K562 (cell line): Measurements from ENCODE around the gene MATN4. TPM values are rescaled to one million over a fixed set of nuclear protein-coding genes. Genes with fewer than 3 reads are reported as not detected.
A peak's percentile ranks its signal among the peaks of the same experiment; 100 is the strongest.

Experiments
- ATAC-seq: fragments of 200-7000 bp; cut with Tn5 transposase; 3 replicates; pipeline ENCODE4 v1.9.1; 2020; ENCODE audit warnings: moderate library complexity
- BruUV-seq: library from RNA; stranded (reverse); fragments of 400-500 nt; replicated peaks from 2 replicates; lab custom pipeline; 2021; lab: Mats Ljungman, UMichigan
- CTCF ChIA-PET: fragments of 300-600 bp; formaldehyde crosslinking; extraction: SDS; loops from one replicate; lab custom pipeline; 2021; ENCODE audit warnings: low intra/inter-chr PET ratio; lab: Yijun Ruan, JAX
- POLR2A ChIA-PET: fragments of 300-600, 350-650 bp; sonication (Branson Sonifier 250); formaldehyde crosslinking; extraction: SDS; loops from one replicate; lab custom pipeline; 2021; ENCODE audit warnings: antibody characterized with exemption, inconsistent platforms; lab: Yijun Ruan, JAX
- DNase-seq, 4 experiments: peaks; one replicate each; pipeline versions ENCODE4 v3.0.0 to v3.0.0-alpha.2; 2011 to 2018; ENCODE audit warnings: low spot score in 3 of 4, mixed read lengths in 3 of 4; ENCODE audit errors: extremely low read depth in 1 of 4
- FAIRE-seq: peaks from 2 replicates; lab custom pipeline; 2011; peaks lifted over from hg19 to GRCh38; lab: Jason Lieb, UNC
- H2AFZ ChIP-seq: 2 replicates; pipeline ENCODE4 v1.6.0; 2011; ENCODE audit warnings: low read depth, low read length, control low read depth, inconsistent platforms
- H3K27ac ChIP-seq: fragments of 200-600 bp; 3 replicates; pipeline ENCODE4 v1.8.0; 2011; ENCODE audit warnings: low read depth, mild to moderate bottlenecking, control low read depth, inconsistent platforms, low read length, moderate library complexity, mixed read lengths; ENCODE audit errors: extremely low read depth
- H3K27me3 ChIP-seq, 2 experiments: fragments of 300-600 bp in 1 of 2; 2 replicates in 1 of 2; 3 replicates in 1 of 2; pipeline versions ENCODE4 v1.6.0 to v1.8.0; 2011; ENCODE audit warnings: inconsistent platforms in 2 of 2, low read length in 2 of 2, mild to moderate bottlenecking in 1 of 2, mixed read lengths in 1 of 2, moderate library complexity in 1 of 2; ENCODE audit not compliant: control insufficient read depth in 2 of 2, insufficient read depth in 2 of 2
- H3K36me3 ChIP-seq: fragments of 300-600 bp; 3 replicates; pipeline ENCODE4 v1.8.0; 2011; ENCODE audit warnings: mild to moderate bottlenecking, low read length, inconsistent platforms; ENCODE audit not compliant: control insufficient read depth, insufficient read depth
- H3K4me1 ChIP-seq, 2 experiments: fragments of 200-600 bp in 1 of 2; replicated peaks in 1 of 2; 2 replicates in 1 of 2; 3 replicates in 1 of 2; pipeline versions ENCODE4 v1.5.1 to v1.8.0; 2011; ENCODE audit warnings: inconsistent platforms in 2 of 2, low read length in 2 of 2, mild to moderate bottlenecking in 1 of 2, mixed read lengths in 1 of 2, moderate library complexity in 1 of 2; ENCODE audit not compliant: control insufficient read depth in 2 of 2, insufficient read depth in 2 of 2
- H3K4me2 ChIP-seq: 2 replicates; pipeline ENCODE4 v1.6.1; 2011; ENCODE audit warnings: low read length, control low read depth, inconsistent platforms, mixed read lengths; ENCODE audit not compliant: insufficient read depth
- H3K4me3 ChIP-seq: fragments of 200-600 bp; sonication (generic), shearing (Covaris generic); 2 replicates; pipeline ENCODE4 v1.5.1; 2016; ENCODE audit warnings: control low read depth, inconsistent platforms
- H3K79me2 ChIP-seq: fragments of 200-600 bp; 3 replicates; pipeline ENCODE4 v1.8.0; 2011; ENCODE audit warnings: low read length, inconsistent platforms; ENCODE audit not compliant: control insufficient read depth, insufficient read depth
- H3K9ac ChIP-seq, 2 experiments: 2 replicates each; pipeline versions ENCODE4 v1.6.0 to v1.6.1; 2011; ENCODE audit warnings: low read depth in 2 of 2, low read length in 2 of 2, control low read depth in 1 of 2, inconsistent platforms in 1 of 2, mild to moderate bottlenecking in 1 of 2, mixed read lengths in 1 of 2; ENCODE audit not compliant: insufficient read depth in 1 of 2
- H3K9me1 ChIP-seq: one replicate; pipeline ENCODE4 v1.6.0; 2011; ENCODE audit warnings: inconsistent platforms, mild to moderate bottlenecking, low read length, moderate library complexity; ENCODE audit not compliant: control insufficient read depth, insufficient read depth
- H3K9me3 ChIP-seq: replicated peaks from 2 replicates; pipeline ENCODE4 v1.5.1; 2011; ENCODE audit warnings: low read depth, low read length, inconsistent platforms; ENCODE audit not compliant: control insufficient read depth, insufficient read depth
- H4K20me1 ChIP-seq: replicated peaks from 2 replicates; pipeline ENCODE4 v1.6.1; 2011; ENCODE audit warnings: low read length, inconsistent platforms, mixed read lengths; ENCODE audit not compliant: control insufficient read depth, insufficient read depth
- ASH1L ChIP-seq: fragments of 450-650 bp; IDR thresholded peaks from 2 replicates; pipeline ENCODE4 v1.6.1; 2018; ENCODE audit warnings: borderline replicate concordance, mild to moderate bottlenecking, low read depth; ENCODE audit not compliant: partially characterized antibody
- CREM ChIP-seq: IDR thresholded peaks from 2 replicates; pipeline ENCODE4 v1.6.1; 2014; ENCODE audit warnings: antibody characterized with exemption, low read depth
- CTCF ChIP-seq, 3 experiments: IDR thresholded peaks in 2 of 3; conservative IDR thresholded peaks in 1 of 3; 2 replicates each; pipeline ENCODE4 v1.5.1; 2011 to 2012; ENCODE audit warnings: low read length in 3 of 3, mild to moderate bottlenecking in 3 of 3, control low read depth in 2 of 3, improper control_type of control experiment in 1 of 3, inconsistent platforms in 1 of 3, low read depth in 1 of 3, mixed read lengths in 1 of 3, moderate library complexity in 1 of 3; ENCODE audit not compliant: insufficient read depth in 2 of 3
- CTCFL ChIP-seq: IDR thresholded peaks from 2 replicates; pipeline ENCODE4 v1.6.1; 2011; ENCODE audit warnings: borderline replicate concordance, low read depth, mild to moderate bottlenecking, moderate library complexity, low read length; ENCODE audit not compliant: insufficient read depth, poor library complexity, severe bottlenecking
- JUND ChIP-seq, 2 experiments: IDR thresholded peaks; 2 replicates in 1 of 2; 3 replicates in 1 of 2; pipeline ENCODE4 v1.6.1; 2011; ENCODE audit warnings: borderline replicate concordance in 2 of 2, low read depth in 2 of 2, low read length in 2 of 2, improper control_type of control experiment in 1 of 2, missing biosample characterization in 1 of 2, missing genetic modification characterization in 1 of 2, missing genetic modification reagents in 1 of 2
- MAFK ChIP-seq: IDR thresholded peaks from 2 replicates; pipeline ENCODE4 v1.6.1; 2011; ENCODE audit warnings: low read length, improper control_type of control experiment
- MAZ ChIP-seq, 2 experiments: fragments of 450-650 bp in 1 of 2; sonication (generic) in 1 of 2; formaldehyde crosslinking; IDR thresholded peaks in 1 of 2; conservative IDR thresholded peaks in 1 of 2; 2 replicates each; pipeline versions ENCODE4 v1.4.0 to v1.5.0; 2020; ENCODE audit warnings: mild to moderate bottlenecking in 1 of 2, missing genetic modification reagents in 1 of 2
- MEIS2 ChIP-seq: fragments of 450-650 bp; IDR thresholded peaks from 2 replicates; pipeline ENCODE4 v1.6.1; 2014; ENCODE audit warnings: mild to moderate bottlenecking; ENCODE audit not compliant: partially characterized antibody
- NFE2 ChIP-seq: IDR thresholded peaks from 2 replicates; pipeline ENCODE4 v1.6.1; 2014; ENCODE audit warnings: antibody characterized with exemption, low read depth
- SNIP1 ChIP-seq: fragments of 450-650 bp; IDR thresholded peaks from 2 replicates; pipeline ENCODE4 v1.7.1; 2017; ENCODE audit warnings: low read depth, mild to moderate bottlenecking
- XRCC3 ChIP-seq: fragments of 450-650 bp; IDR thresholded peaks from 2 replicates; pipeline ENCODE4 v1.6.1; 2017; ENCODE audit warnings: mild to moderate bottlenecking, moderate library complexity
- YY1 ChIP-seq, 3 experiments: IDR thresholded peaks; 2 replicates each; pipeline ENCODE4 v1.6.1; 2011; ENCODE audit warnings: low read length in 2 of 3, mild to moderate bottlenecking in 2 of 3, moderate library complexity in 2 of 3, borderline replicate concordance in 1 of 3, control low read depth in 1 of 3, low read depth in 1 of 3; ENCODE audit not compliant: insufficient read depth in 3 of 3, insufficient replicate concordance in 2 of 3, control insufficient read depth in 1 of 3, insufficient read length in 1 of 3; ENCODE audit errors: extremely low read depth in 1 of 3
- WGBS: fragments of 100-300 bp; shearing (Covaris generic); methylation state at CpG from one replicate; pipeline ENCODE4 v1.1.6; 2016; ENCODE audit warnings: low coverage, mixed read lengths; ENCODE audit not compliant: insufficient coverage; ENCODE audit errors: missing lambda C conversion rate; 5-methylcytosine and 5-hydroxymethylcytosine counted together
- in situ Hi-C: fragments of 300-500 bp; cut with MboI; formaldehyde crosslinking; loops from 4 replicates; pipeline ENCODE4 v1.15.0; 2018; ENCODE audit warnings: inconsistent platforms, mixed read lengths
- intact Hi-C: fragments of 100-400 bp; cut with micrococcal nuclease; formaldehyde crosslinking; loops from 2 replicates; pipeline ENCODE4 v1.14.2; 2022
- polyA plus RNA-seq, 8 experiments: library from polyadenylated mRNA; depleted of rRNA in 4 of 8; stranded (reverse) in 5 of 8; unstranded in 3 of 8; fragments of >200 nt; fragmentation: Nextera tagmentation in 2 of 8; fragmentation: Illumina TruSeq in 1 of 8; extraction: Ambion mirVana in 2 of 8; extraction: Trizol in 1 of 8; gene quantifications; 2 replicates each; pipeline versions ENCODE4 v1.2.1 to v1.2.3, GENCODE V29; 2011 to 2014; ENCODE audit warnings: inconsistent platforms in 1 of 8, missing spikeins in 1 of 8
- total RNA-seq, 7 experiments: library from RNA; depleted of rRNA in 6 of 7; stranded (reverse); fragments of >200 nt in 6 of 7; fragmentation: Illumina TruSeq in 2 of 7; extraction: Trizol in 2 of 7; gene quantifications; 2 replicates each; pipeline versions ENCODE4 v1.2.1 to v1.2.3, GENCODE V29; 2011 to 2021; ENCODE audit warnings: low replicate concordance in 1 of 7
- TF ChIP-seq, protein P1 (sequence below): fragments of 450-650 bp; IDR thresholded peaks from 2 replicates; pipeline ENCODE4 v1.6.1; 2016

The MATN4 gene
- total and polyA plus RNA-seq, 9 of the 15 experiments (the other 6 are each of a cell fraction or from before 2014, with no cell fraction given): 0.09 TPM; not detected in 8

- no TSS peak for BruUV-seq
- H2AFZ ChIP-seq: no peak overlapping the region
- H3K9ac ChIP-seq: no peak overlapping the region
- ChIA-PET POLR2A (interaction anchor here (0.6 kb wide), 1 partner anchor 1141 kb away, joined by 4 read pairs; no protein-coding TSS in a partner anchor), CTCF (no interaction called here)
- WGBS: 9% methylated on average over 4 of the region's 4 CpGs
- H3K4me1 ChIP-seq: peaks cover 0 to 13% of the 10 kb centered on the region in 2 experiments; a peak in 2 of 5 replicates
- peaks cover 12 to 38% of the 10 kb centered on the region in 2 experiments; a peak in 4 of 5 replicates for H3K27me3 ChIP-seq
- ATAC-seq: peak; percentile 99
- H3K9me1 ChIP-seq: no peaks in the 10 kb centered on the region
- no peaks in the 10 kb centered on the region for H3K9me3 ChIP-seq
- no peak overlapping the region for H3K4me2 ChIP-seq
- H3K4me3 ChIP-seq: no peak overlapping the region
- FAIRE-seq: peak; percentile 94
- no peaks in the 10 kb centered on the region; the same call in 1 of the 2 replicates for H4K20me1 ChIP-seq
- peak; percentile 66 to 73 (median 71) for DNase-seq
- in situ Hi-C loops (no loop called here), intact Hi-C loops (no loop called here)
- H3K27ac ChIP-seq: no peak overlapping the region
- no peaks in the 10 kb centered on the region for H3K36me3 ChIP-seq
- no peaks in the 10 kb centered on the region for H3K79me2 ChIP-seq
- TF ChIP-seq JUND (IDR thresholded peaks at IDR 0.05; ENCODE audit: borderline replicate concordance, low read depth, low read length): 0 out of 2 replicates have a peak, but pooled peaks have one; percentile 14
- TF ChIP-seq JUND (tag; IDR thresholded peaks at IDR 0.05; ENCODE audit: borderline replicate concordance, low read depth, low read length): no peak
- TF ChIP-seq SNIP1: no peak
- TF ChIP-seq MAFK: 0 out of 2 replicates have a peak, but pooled peaks have one; percentile 19
- TF ChIP-seq MAZ (CRISPR knock-in tag; conservative IDR thresholded peaks at IDR 0.05 in 1 of 2, IDR thresholded peaks at IDR 0.05 in 1 of 2): no peak
- TF ChIP-seq CTCFL: peak; percentile 13
- TF ChIP-seq, protein P1, sequence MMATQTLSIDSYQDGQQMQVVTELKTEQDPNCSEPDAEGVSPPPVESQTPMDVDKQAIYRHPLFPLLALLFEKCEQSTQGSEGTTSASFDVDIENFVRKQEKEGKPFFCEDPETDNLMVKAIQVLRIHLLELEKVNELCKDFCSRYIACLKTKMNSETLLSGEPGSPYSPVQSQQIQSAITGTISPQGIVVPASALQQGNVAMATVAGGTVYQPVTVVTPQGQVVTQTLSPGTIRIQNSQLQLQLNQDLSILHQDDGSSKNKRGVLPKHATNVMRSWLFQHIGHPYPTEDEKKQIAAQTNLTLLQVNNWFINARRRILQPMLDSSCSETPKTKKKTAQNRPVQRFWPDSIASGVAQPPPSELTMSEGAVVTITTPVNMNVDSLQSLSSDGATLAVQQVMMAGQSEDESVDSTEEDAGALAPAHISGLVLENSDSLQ: peak; percentile 73
- TF ChIP-seq CREM: peak; percentile 61
- TF ChIP-seq MEIS2: peak; percentile 51
- TF ChIP-seq ASH1L: no peak
- peak in 1 of 3 experiments; percentile 57 for TF ChIP-seq YY1 (IDR thresholded peaks at IDR 0.05; ENCODE audit: borderline replicate concordance in 1 of 3, control insufficient read depth in 1 of 3, extremely low read depth in 1 of 3, insufficient read depth in 3 of 3, insufficient read length in 1 of 3, insufficient replicate concordance in 2 of 3, low read depth in 1 of 3, low read length in 2 of 3)
- peak; percentile 64 for TF ChIP-seq NFE2
- TF ChIP-seq CTCF (IDR thresholded peaks at IDR 0.05 in 2 of 3, conservative IDR thresholded peaks at IDR 0.05 in 1 of 3; ENCODE audit: insufficient read depth in 2 of 3, low read depth in 1 of 3, low read length in 3 of 3): peak; percentile 66 to 72 (median 70)
- TF ChIP-seq XRCC3: no peak
Observed at GRCh38 chr20:45300961-45301360, 7.1 kb downstream of the MATN4 start.
